HL-60 (cell line): ENCODE results near the gene DCTN4.
"Not testable (repeated sequence)": the region's sequence is repeated elsewhere in the genome, so short reads cannot be mapped to it uniquely, and the experiment has no call there.

Experiments used
- DNase-seq, 2 experiments: peaks; one replicate each; pipeline ENCODE4 v3.0.0-alpha.2; 2010 to 2020; ENCODE audit warnings: low read depth in 1 of 2, low spot score in 1 of 2
- H3K27ac ChIP-seq: fragments of 250-450 bp; sonication (Bioruptor Pico); replicated peaks from 2 replicates; pipeline ENCODE4 v1.5.1; 2020; ENCODE audit warnings: mild to moderate bottlenecking, moderate library complexity
- H3K27me3 ChIP-seq: fragments of 250-450 bp; sonication (Bioruptor Pico); 2 replicates; pipeline ENCODE4 v1.5.1; 2021; ENCODE audit warnings: mild to moderate bottlenecking, moderate library complexity; ENCODE audit not compliant: insufficient read depth, poor library complexity, severe bottlenecking
- H3K4me3 ChIP-seq: replicated peaks from 2 replicates; pipeline ENCODE4 v1.5.1; 2011; ENCODE audit warnings: mild to moderate bottlenecking, control low read depth, low read length; ENCODE audit not compliant: insufficient read depth
- CTCF ChIP-seq: IDR thresholded peaks from one replicate; pipeline ENCODE4 v1.5.1; 2011; ENCODE audit warnings: low read length, control low read depth, inconsistent platforms; ENCODE audit not compliant: insufficient read depth
- GABPA ChIP-seq: IDR thresholded peaks from 2 replicates; pipeline ENCODE4 v1.6.1; 2012; ENCODE audit warnings: low read depth
- POLR2AphosphoS5 ChIP-seq: IDR thresholded peaks from 2 replicates; pipeline ENCODE4 v1.6.1; 2012; ENCODE audit warnings: low read depth
- REST ChIP-seq: IDR thresholded peaks from 2 replicates; pipeline ENCODE4 v1.6.1; 2012; ENCODE audit warnings: low read depth; ENCODE audit not compliant: insufficient replicate concordance
- SPI1 ChIP-seq: IDR thresholded peaks from 2 replicates; pipeline ENCODE4 v1.6.1; 2012; ENCODE audit warnings: low read depth, mild to moderate bottlenecking, borderline replicate concordance

Gene DCTN4

DNA sequence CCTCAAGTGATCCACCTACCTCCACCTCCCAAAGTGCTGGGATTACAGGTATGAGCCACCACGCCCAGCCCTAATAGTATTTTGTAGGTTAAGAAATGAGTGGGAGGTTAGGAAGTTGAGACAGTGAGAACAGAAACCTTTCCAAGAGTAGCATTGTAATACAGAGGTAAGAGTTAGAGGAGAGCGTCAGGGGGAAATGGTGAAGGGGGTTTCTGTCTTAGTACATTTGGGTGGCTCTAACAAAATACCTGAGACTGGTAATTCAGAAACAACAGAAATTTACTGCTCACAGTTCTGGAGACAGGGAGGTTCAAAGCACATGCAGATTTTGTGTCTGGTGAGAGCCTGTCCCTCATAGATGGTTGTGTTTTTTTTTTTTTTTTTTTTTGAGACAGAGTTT lies 38.6 kb upstream of the DCTN4 start:
- Histone ChIP-seq H3K27me3 (no peaks in the 10 kb centered on the region), H3K4me3 (no peak overlapping the region), H3K27ac (no peak overlapping the region)
- no peak for TF ChIP-seq REST
- TF ChIP-seq CTCF: no peak
- no peak for TF ChIP-seq SPI1
- TF ChIP-seq GABPA: no peak
- no peak for TF ChIP-seq POLR2AphosphoS5
- no peak for DNase-seq

DNA sequence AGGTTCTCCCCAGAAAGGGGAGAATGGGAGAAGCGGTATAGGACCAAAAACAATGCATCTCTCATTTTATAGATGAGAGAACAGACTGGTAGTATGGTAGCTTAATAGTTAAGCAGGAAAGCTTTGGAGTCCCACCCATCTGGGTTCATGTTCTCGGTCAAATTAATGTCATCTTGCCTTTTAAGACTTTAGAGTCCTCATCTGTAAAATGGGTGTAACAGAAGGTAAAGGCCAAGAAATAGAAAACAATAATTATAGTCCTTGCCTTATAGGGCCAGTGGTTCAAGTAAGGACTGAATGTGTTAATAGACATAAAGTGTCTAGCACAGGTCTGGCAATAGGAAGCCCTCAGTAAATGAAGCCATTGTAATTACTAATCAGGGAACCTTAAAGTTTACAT lies 36.1 kb upstream of the DCTN4 start:
- no peaks in the 10 kb centered on the region for H3K27me3 ChIP-seq
- no peak overlapping the region for H3K27ac ChIP-seq
- H3K4me3 ChIP-seq: no peak overlapping the region
- DNase-seq: no peak
- TF ChIP-seq POLR2AphosphoS5 (no peak), GABPA (no peak), SPI1 (no peak), REST (no peak), CTCF (no peak)

- H3K4me3 ChIP-seq, H3K27me3 ChIP-seq, DNase-seq, H3K27ac ChIP-seq: not testable (repeated sequence)
Observed at GRCh38 chr5:150793423-150793888, 34.6 kb upstream of the DCTN4 start.

- Histone ChIP-seq H3K27me3 (no peaks in the 10 kb centered on the region), H3K4me3 (no peak overlapping the region), H3K27ac (no peak overlapping the region)
- no peak for TF ChIP-seq GABPA
- TF ChIP-seq REST: no peak
- no peak for TF ChIP-seq SPI1
- no peak for TF ChIP-seq POLR2AphosphoS5
- no peak for TF ChIP-seq CTCF
- DNase-seq: no peak
Observed at GRCh38 chr5:150791536-150791935, 32.7 kb upstream of the DCTN4 start.
